ENCODE data around the gene TMUB1.
A peak's percentile ranks its signal among the peaks of the same experiment; 100 is the strongest.

The TMUB1 gene

DNA sequence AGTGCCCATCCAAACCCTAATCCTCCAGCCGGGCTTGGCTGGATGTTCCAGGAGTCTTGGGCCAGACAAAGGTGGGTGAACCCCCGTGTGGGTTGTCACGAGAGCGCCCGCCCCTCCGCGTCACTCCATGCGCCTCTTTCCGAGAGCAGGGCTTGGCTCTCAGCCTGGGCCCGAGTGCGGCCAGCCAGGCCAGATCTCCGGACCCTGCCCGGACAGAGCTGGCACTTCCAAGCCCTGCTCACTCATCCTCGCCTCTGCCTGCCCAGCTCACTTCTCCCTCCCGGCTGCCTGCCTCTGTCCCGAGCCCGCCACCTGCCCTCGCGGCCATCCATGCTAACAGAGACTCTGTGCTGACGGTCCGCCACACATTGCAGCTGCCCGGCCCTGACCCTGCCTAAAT is 37.6 kb upstream of the TMUB1 start:
- DNase-seq: no peak

- DNase-seq: no peak
Measured at GRCh38 chr7:151119902-151120301, 36.6 kb upstream of the TMUB1 start.

DNA sequence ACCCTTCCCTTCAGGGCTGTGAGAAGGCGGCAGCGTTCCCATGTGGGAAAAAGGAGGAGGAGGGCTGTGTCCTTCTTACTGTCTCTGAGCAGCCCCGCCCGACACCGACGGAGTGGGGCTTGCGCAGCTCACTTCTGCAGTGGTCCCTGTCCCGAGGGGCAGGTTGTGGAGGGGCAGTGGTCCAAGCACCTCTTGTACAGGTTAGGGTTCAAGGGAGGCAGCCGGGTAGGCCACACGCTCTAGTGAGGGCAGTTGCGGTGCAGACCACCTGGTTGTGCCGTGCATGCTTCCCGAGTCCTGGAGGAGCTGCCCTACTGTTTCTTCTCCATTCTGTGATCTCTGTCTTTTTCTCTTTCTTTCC is 35.7 kb upstream of the TMUB1 start:
- DNase-seq: no peak

GRCh38 chr7:151118108-151119054 is 35.1 kb upstream of the TMUB1 start:
- DNase-seq: no peak

GRCh38 chr7:151117565-151117964 is 34.3 kb upstream of the TMUB1 start:
- peak; percentile 31 for DNase-seq

- no peak for DNase-seq
Measured at GRCh38 chr7:151116603-151117440, 33.5 kb upstream of the TMUB1 start.

- peak; percentile 23 for DNase-seq
Measured at GRCh38 chr7:151115836-151116418, 32.6 kb upstream of the TMUB1 start.

- peak; percentile 63 for DNase-seq
Measured at GRCh38 chr7:151115121-151115835, 32.0 kb upstream of the TMUB1 start.

DNA sequence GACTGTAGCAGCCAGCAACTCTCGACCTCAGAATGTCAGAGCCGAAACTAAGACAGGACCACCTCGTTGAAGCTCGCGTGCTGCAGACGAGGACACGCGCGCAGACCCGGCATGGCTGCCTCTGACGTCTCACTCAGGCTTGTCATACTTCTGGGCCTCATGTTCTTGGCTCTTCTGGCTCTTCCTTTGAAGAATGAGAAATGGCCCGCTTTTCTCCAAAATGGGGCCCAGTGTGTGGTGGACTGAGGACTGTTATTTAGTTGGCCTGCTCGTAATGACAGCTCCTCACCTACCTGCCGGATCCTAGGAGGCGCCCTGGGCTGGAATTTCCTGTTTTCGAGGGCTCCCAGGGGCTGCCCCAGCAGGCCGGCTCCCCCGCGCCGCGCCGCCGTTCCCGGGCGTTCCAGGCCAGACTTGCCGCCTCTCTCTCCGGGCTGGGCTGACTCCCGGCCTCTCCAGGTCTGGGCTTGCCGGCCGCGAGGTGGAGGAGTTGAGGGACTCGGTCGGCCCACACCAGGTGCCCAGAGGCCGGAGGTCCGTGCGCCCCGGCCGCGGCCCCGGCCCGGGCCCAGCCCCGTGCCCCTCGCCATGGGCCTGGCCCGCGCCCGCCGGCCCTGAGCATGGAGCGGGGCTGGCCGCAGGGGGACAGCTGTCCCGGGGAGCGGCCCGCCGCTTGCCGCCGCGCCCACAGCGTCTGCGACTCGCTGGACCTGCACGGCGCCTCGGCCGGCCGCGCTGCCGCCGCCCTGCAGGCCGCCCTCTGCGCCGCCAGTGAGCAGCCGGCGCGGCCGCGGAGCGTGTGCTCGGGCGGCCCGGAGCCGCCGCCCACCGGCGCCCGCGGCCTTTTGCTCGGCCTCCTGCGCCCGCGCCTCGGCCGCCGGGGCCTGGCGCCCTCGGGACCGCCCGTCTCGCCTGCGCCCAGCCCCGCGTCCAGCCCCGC is 31.1 kb upstream of the TMUB1 start:
- DNase-seq: no peak

GRCh38 chr7:151113344-151114150 is 30.3 kb upstream of the TMUB1 start:
- DNase-seq: no peak

GRCh38 chr7:151110941-151111645 is 27.8 kb upstream of the TMUB1 start:
- DNase-seq: peak; percentile 83

DNA sequence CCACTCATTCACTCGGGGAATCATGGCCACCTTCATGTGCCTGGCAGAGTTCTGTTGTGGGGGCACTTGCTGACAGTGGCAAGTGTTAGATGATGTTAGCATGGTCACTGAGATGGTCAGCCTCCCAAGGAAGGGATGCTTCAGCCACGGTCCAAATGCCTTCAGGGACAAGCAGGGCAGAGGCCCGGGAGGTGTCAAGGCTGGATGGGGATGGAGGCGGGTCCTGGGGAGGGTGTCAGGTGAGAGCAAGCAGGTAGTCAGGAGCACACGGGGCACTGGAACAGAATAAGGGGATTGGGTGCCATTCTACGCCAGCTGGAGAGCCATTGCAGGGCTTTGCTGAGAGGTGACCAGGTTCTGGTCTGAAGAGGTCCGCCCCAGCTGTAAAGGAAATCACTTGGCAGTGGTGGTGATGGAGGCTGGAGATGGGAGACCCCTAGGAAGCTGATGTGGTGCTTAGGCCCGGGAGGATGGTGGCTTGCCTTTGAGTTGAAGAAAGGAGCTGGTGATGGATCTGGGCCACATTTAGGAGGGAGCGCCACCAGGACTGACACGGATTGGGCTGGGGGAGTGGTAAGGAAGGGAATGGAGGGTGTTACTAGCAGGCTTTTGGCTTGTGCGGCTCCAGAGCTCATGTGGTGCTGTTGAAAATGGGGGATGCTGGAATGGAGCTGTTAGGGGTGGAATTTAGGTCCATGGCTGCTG is 27.1 kb upstream of the TMUB1 start:
- no peak for DNase-seq

DNA sequence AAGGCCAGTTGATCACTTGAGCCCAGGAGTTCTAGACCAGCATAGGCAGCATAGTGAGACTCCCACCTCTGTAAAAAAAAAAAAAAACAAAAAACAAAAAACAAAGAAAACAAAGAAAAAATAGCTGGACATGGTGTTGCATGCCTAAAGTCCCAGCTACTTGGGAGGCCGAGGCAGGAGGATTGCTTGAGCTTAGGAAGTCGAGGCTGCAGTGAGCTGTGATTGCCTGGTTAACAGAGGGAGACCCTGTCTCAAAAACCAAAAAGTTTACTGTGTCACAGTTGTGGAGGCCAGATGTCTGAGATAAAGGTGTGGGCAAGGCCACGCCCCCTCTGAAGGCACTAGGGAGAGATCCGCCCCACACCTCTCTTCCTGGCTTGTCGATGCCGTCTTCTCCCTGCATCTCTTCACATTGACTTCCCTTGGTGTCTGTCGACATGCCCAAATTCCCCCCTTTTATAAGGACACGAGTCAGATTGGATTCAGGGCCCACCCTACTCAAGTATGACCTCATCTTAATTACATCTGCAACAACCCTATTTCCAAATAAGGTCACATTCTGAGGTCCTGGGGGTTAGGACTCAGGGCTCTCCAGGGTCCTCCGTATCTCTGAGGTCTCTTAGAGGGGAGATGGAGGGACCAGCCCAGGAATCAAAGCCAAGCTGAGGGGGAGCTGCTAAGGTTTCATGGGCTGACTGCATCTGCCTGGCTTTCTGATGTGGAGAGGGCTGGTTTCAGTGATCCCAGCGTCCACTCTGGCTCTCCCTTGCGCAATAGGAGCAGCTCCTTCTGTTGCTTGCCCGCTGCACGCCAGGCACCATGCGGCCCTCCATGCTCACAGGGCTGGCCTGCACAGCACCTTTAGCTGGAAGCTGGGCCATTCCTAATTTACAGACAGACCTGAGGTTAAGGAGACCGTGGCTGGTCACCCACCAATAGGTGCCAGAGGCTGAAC is 26.1 kb upstream of the TMUB1 start:
- DNase-seq: no peak

GRCh38 chr7:151107882-151108281 is 24.6 kb upstream of the TMUB1 start:
- DNase-seq: no peak

GRCh38 chr7:151104411-151105235 is 21.3 kb upstream of the TMUB1 start:
- DNase-seq: no peak

GRCh38 chr7:151103973-151104372 is 20.7 kb upstream of the TMUB1 start:
- DNase-seq: no peak

- DNase-seq: no peak
Measured at GRCh38 chr7:151102991-151103390, 19.7 kb upstream of the TMUB1 start.

Measured in stimulated activated CD4-positive, alpha-beta T cell treated with anti-CD3 and anti-CD28 coated beads, Interleukin-15, amount 100 ng/mL, for 24 hours (primary cell).